Mucosa of descending colon (tissue), 3 donors: ENCODE results near the gene GIMAP4. TPM values are rescaled to one million over a fixed set of nuclear protein-coding genes. Genes with fewer than 3 reads are reported as not detected.
"Not testable (repeated sequence)": the region's sequence is repeated elsewhere in the genome, so short reads cannot be mapped to it uniquely, and the experiment has no call there.

Experiments
- ATAC-seq: fragments of 200-7000 bp; cut with Tn5 transposase; one replicate; pipeline ENCODE4 v1.9.1; 2020; ENCODE audit warnings: mild to moderate bottlenecking, moderate library complexity
- DNase-seq, 3 donors: peaks; one replicate each; pipeline ENCODE4 v3.0.0-alpha.2; 2020
- H3K36me3 ChIP-seq: fragments of 200-600 bp; one replicate; pipeline ENCODE4 v1.8.0; 2021; ENCODE audit warnings: low read depth, mild to moderate bottlenecking
- H3K4me1 ChIP-seq: fragments of 200-600 bp; one replicate; pipeline ENCODE4 v1.8.0; 2021; ENCODE audit warnings: low read depth, mild to moderate bottlenecking
- H3K4me3 ChIP-seq: fragments of 200-600 bp; one replicate; pipeline ENCODE4 v1.8.0; 2021; ENCODE audit warnings: mild to moderate bottlenecking
- H3K9me3 ChIP-seq: fragments of 200-600 bp; one replicate; pipeline ENCODE4 v1.8.0; 2021; ENCODE audit warnings: mild to moderate bottlenecking
- intact Hi-C, 2 donors: fragments of 100-400 bp; cut with DNase I in 1 of 2; cut with micrococcal nuclease in 1 of 2; formaldehyde crosslinking; loops; one replicate each; pipeline versions ENCODE4 v1.11.0 to v1.11.1; 2022; cut with DNase I, micrococcal nuclease
- long read RNA-seq, 2 donors: library from polyadenylated mRNA; unstranded; transcript quantifications; one replicate each; pipeline ENCODE4 v2.0.0, GENCODE V29; 2019 to 2021
- total RNA-seq, 3 donors: library from RNA; stranded (reverse); fragmentation: NEBNext Ultra II Directional in 2 of 3; extraction: Animal tissue kit (Norgen Biotek cat#: 25700) in 2 of 3; gene quantifications; one replicate each; pipeline versions ENCODE4 v1.2.1 to v1.2.4, GENCODE V29; 2021 to 2023
- TF ChIP-seq, protein P1 (sequence below): fragments of 200-600 bp; IDR thresholded peaks from one replicate; pipeline ENCODE4 v1.8.0; 2022; ENCODE audit warnings: antibody characterized with exemption, mild to moderate bottlenecking
- donor health status: DM: no; HTN: no; CAD: no; lungs with moderate emphysema.
- donor health status: DM: no; HTN: no; CAD: no.
- donor health status: DM: no; HTN: yes; CAD: no.

GIMAP4 gene
- 10 to 100 TPM; 10.5 to 22.6 (median 18.1) TPM for total RNA-seq
- long read RNA-seq, donor 1, transcript GIMAP4-201 (3 exons, 2,060 nt), result major isoform, 19 of 23 reads
- long read RNA-seq, donor 1, partial matches to known transcripts, result 1 of 23 reads
- long read RNA-seq, donor 1, other reads (novel, unspliced or antisense), result 0 of 23 reads
- long read RNA-seq, donor 2, transcript GIMAP4-201 (3 exons, 2,060 nt), result major isoform, 16 of 17 reads
- long read RNA-seq, donor 2, partial matches to known transcripts, result 1 of 17 reads
- long read RNA-seq, donor 2, other reads (novel, unspliced or antisense), result 0 of 17 reads

DNA sequence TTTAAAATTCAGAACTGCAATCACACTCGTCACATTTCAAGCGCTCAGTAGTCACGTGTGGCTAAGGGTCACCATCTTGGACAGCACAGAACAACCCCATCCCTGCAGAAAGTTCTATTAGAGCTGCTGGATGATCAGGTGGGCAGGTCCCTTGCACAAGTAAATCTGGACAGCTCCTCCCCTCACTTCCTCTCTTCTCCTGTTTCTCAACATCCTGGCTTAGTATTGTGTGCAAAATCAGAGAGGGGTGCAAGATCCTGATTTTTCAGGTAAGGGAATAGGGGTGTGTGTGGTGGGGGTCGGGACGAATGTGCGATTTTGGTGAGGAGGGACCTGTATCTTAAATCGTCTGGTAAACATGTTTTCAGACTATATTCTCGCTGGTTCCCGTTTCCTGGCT is at the start of gene GIMAP4:
TSS of gene GIMAP4 (plus strand) at position 222 of the 400 bp plus-strand sequence. CDS start 2,512 bp downstream, outside the sequence.
- Histone ChIP-seq H3K9me3 (no peaks in the 10 kb centered on the region), H3K4me1 (no peaks in the 10 kb centered on the region), H3K36me3 (no peaks in the 10 kb centered on the region), H3K4me3 (peak within 1 kb of the TSS; percentile 10)
- DNase-seq (peak in 1 of 3 donors; percentile 31), ATAC-seq (peak; percentile 70)
- TF ChIP-seq, protein P1, sequence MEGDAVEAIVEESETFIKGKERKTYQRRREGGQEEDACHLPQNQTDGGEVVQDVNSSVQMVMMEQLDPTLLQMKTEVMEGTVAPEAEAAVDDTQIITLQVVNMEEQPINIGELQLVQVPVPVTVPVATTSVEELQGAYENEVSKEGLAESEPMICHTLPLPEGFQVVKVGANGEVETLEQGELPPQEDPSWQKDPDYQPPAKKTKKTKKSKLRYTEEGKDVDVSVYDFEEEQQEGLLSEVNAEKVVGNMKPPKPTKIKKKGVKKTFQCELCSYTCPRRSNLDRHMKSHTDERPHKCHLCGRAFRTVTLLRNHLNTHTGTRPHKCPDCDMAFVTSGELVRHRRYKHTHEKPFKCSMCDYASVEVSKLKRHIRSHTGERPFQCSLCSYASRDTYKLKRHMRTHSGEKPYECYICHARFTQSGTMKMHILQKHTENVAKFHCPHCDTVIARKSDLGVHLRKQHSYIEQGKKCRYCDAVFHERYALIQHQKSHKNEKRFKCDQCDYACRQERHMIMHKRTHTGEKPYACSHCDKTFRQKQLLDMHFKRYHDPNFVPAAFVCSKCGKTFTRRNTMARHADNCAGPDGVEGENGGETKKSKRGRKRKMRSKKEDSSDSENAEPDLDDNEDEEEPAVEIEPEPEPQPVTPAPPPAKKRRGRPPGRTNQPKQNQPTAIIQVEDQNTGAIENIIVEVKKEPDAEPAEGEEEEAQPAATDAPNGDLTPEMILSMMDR, result no peak
- intact Hi-C loops, result no loop called here

GRCh38 chr7:150519310-150519709 is 47.9 kb upstream of the GIMAP4 start:
- Histone ChIP-seq H3K4me3 (no peak overlapping the region), H3K36me3 (no peaks in the 10 kb centered on the region), H3K4me1 (peaks cover 4% of the 10 kb centered on the region), H3K9me3 (no peaks in the 10 kb centered on the region)
- TF ChIP-seq, protein P1, result no peak
- ATAC-seq, result no peak
- intact Hi-C loops, result no loop called here
- no peak for DNase-seq

DNA sequence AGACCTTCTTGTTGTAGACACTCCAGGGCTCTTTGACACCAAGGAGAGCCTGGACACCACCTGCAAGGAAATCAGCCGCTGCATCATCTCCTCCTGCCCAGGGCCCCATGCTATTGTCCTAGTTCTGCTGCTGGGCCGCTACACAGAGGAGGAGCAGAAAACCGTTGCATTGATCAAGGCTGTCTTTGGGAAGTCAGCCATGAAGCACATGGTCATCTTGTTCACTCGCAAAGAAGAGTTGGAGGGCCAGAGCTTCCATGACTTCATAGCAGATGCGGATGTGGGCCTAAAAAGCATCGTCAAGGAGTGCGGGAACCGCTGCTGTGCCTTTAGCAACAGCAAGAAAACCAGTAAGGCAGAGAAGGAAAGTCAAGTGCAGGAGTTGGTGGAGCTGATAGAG is 47.0 kb upstream of the GIMAP4 start:
- no peaks in the 10 kb centered on the region for H3K9me3 ChIP-seq
- intact Hi-C loops, result no loop called here
- TF ChIP-seq, protein P1, result no peak

DNA sequence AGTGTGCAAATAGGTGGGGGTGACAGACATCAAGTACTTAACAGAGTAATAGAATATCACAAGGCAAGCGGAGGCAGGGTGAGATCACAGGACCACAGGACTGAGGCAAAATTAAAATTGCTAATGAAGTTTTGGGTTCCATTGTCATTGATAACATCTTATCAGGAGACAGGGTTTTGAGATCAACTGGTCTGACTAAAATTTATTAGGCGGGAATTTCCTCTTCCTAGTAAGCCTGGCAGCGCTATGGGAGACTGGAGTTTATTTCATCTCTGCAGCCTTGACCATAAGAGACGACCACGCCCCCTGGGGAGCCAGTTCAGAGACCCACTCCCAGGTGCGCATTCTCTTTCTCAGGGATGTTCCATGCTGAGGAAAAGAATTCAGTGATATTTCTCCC is 44.3 kb upstream of the GIMAP4 start:
- intact Hi-C loops, DNase-seq, H3K9me3 ChIP-seq, H3K4me1 ChIP-seq, H3K36me3 ChIP-seq, H3K4me3 ChIP-seq, ATAC-seq: not testable (repeated sequence)

More for the DNA sequence above, 47.0 kb upstream of the GIMAP4 start:
- Histone ChIP-seq H3K36me3 (no peaks in the 10 kb centered on the region), H3K4me1 (peaks cover under 1% of the 10 kb centered on the region), H3K4me3 (no peak overlapping the region)
- DNase-seq (no peak), ATAC-seq (no peak)

GRCh38 chr7:150524018-150524417 is 43.2 kb upstream of the GIMAP4 start:
- TF ChIP-seq, protein P1, result no peak
- H3K9me3 ChIP-seq, result peaks cover 3% of the 10 kb centered on the region
- no peak for ATAC-seq
- no peak overlapping the region for H3K4me3 ChIP-seq
- intact Hi-C loops, result no loop called here
- no peaks in the 10 kb centered on the region for H3K36me3 ChIP-seq
- DNase-seq, result no peak
- no peaks in the 10 kb centered on the region for H3K4me1 ChIP-seq

DNA sequence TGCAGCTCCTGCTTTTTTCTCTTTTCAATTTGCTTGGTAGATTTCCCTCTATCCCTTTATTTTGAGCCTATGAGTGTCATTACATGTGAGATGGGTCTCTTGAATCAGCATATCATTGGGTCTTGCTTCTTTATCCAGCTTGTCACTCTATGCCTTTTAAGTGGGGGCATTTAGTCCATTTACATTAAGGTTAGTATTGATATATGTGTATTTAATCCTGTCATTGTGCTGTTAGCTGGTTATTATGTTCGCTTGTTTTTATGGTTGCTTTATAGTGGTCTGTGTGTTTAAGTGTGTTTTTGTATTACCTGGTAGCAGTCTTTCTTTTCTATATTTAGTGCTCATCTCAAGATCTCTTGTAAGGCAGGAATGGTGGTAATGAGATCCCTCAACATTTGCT is 35.5 kb upstream of the GIMAP4 start:
- DNase-seq, result no peak
- H3K4me3 ChIP-seq, result no peak overlapping the region
- peaks cover 7% of the 10 kb centered on the region for H3K9me3 ChIP-seq
- no peaks in the 10 kb centered on the region for H3K4me1 ChIP-seq
- TF ChIP-seq, protein P1, result no peak
- intact Hi-C loops, result no loop called here
- no peaks in the 10 kb centered on the region for H3K36me3 ChIP-seq
- no peak for ATAC-seq
